NCI-H2196 treated with DMSO at 0.1 percent for 48 hours (cell line): ENCODE results near the gene TBCEL.
"Not testable (repeated sequence)": the region's sequence is repeated elsewhere in the genome, so short reads cannot be mapped to it uniquely, and the experiment has no call there.

Source experiments
- DNase-seq: peaks from one replicate; lab custom pipeline; 2025; ENCODE audit not compliant: unreplicated experiment; lab: John Stamatoyannopoulos, UW

TBCEL gene

DNA sequence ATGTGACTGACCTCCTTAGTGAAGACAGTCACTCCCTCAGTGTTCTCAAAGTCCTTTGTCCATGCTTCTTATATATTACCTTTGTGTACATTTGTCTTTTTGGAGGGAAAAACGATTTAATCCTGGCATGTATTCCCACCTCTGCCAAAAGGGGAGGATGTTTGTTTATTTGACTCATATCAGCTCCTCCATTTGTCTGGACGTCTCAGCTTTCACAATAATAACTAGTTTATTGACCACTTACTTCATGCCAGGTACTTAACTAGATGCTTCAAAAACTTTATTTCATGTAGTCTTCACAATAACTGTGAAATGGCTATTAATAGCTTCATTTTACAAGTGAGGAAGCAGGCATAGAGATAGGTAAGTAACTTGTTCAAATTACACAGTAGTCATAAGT lies 5.3 kb downstream of the TBCEL start:
- DNase-seq, result no peak

DNA sequence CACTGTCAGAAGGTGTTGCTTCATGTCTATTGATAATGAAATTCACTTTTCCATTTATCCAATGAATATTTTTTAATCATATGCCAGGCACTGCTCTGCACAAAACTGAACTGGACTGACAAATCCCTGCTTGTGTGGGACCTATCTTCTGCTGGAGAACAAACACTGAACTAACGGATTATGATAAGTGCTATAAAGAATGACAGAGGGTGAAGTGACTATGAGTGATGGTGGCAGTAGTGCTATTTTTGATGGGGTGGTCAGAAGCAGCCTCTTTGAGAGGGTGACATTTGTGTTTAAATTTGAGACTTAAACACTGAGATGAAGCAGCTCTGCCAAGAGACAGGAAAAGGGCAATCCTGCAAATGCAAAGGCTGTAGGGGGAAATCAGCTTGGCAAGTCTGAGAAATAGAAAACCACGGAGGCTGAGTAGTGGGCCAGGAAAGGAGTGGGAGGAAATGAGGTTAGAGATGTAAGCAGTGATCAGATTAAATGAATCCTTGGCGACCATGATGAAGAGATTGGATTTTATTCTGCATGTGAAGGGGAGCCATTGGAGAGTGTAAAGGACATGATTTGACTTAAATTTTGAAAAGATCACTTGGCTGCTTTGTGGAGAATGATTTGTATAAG lies 6.0 kb downstream of the TBCEL start:
- no peak for DNase-seq

DNA sequence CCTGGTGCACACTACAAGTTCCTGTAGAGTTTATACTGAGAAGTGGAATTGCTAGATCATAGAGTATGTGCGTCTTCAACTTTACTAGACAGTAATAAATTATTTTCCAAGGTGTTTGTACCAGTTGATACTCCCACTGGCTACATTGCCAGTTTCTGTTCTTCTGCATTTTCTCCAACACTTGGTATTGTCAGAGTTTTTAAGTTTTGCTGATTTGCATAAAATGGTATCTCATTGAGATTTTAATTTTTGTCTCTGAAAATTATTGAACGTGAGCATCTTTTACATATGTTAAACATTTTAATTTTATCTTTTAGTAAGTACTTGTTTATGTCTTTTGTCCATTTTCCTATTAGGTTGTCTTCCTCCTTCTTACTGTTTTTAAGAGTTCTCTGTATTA lies 7.3 kb downstream of the TBCEL start:
- no peak for DNase-seq

GRCh38 chr11:121031648-121032047 lies 7.7 kb downstream of the TBCEL start:
- not testable (repeated sequence) for DNase-seq

DNA sequence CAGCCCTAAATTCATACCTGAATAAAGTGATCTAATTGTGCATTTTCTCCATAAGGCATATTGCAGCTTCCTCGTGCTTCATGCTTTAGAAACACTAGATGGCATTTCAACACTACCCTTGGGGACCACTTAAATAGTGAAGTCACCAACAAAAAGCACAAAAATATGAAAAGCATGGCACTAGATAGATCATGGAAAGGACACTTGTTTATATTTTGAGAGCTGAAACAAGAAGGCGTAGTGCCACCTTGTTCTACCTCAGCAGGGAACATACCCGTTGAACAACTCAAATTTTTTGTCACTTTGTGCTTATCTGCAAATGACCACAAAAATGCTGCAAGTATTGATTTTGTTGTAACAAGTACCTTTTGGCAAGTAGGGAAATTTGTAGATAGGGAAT lies 8.6 kb downstream of the TBCEL start:
- no peak for DNase-seq

DNA sequence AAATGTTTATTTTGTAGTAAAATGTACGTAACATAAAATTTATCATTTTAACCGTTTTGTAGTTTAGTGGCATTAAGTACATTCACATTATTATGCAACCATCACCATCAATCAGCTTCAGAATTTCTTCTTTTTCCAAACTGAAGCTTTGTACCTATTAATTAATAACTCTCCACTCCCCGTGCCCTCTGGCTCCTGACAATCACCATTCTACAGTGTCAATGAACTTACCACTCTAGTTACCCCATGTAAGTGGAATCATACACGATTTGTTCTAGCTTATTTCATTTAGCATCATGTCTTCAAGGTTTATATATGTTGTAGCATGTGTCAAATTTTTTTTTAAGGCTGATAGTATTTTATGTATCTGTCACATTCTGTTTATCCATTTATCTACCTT lies 9.7 kb downstream of the TBCEL start:
- DNase-seq, result no peak

GRCh38 chr11:121035169-121035755 lies 11.4 kb downstream of the TBCEL start:
- DNase-seq, result no peak

- no peak for DNase-seq
These were observed 11.9 kb downstream of the TBCEL start for GRCh38 chr11:121035780-121036179.

DNA sequence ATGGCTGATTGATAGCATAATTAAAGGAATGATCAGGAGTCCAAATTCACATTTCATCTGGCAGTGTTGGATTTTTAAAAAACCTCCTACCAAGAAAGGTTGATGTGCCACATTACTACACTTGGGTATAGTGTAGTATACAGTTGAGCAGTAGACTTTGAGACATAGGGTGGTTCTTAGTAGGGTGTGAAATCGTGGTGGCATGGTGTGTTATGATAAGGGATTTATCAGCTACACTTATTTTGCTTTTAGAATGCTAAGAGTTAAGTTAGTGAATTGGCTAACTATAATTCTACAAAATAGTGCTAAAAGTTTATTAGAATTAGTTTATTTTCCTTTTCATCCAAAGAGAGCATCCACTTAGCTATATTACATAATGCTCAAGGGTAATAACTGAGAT lies 13.1 kb downstream of the TBCEL start:
- no peak for DNase-seq

DNA sequence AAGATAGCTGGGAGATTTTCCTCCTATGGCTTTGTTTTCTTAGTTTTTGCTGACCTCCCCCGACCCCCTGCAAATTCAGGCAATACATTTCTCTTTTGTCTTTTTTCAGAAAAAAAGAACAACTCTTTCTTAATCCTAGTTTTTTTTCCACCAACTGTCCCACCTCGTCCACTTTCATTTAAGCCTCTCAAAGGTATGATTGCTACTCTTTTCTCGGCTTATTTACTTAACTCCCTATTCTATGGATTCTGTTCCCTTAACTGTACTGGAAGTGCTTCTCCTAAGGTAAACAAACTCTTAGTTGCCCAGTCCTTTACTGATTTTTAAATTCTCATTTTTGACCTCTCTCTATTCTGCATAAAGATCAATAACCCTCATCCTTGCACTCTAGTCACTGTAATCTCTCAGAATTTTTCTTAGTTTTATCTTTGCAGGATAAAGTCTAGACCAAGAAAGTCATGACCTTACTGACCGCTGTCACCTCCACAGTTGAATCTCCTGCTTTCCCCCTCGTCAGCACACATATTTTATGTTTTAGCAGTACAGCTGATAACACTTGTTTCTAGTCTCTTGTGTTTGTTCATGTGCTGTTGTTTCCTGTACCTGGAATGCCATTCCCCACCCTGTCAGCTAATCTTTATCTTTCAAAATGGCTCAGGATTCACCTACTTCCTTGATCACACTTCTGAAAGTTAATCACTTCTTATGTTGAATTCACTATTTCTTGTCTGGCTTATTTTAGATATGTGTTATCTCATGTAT lies 14.9 kb downstream of the TBCEL start:
- no peak for DNase-seq

DNA sequence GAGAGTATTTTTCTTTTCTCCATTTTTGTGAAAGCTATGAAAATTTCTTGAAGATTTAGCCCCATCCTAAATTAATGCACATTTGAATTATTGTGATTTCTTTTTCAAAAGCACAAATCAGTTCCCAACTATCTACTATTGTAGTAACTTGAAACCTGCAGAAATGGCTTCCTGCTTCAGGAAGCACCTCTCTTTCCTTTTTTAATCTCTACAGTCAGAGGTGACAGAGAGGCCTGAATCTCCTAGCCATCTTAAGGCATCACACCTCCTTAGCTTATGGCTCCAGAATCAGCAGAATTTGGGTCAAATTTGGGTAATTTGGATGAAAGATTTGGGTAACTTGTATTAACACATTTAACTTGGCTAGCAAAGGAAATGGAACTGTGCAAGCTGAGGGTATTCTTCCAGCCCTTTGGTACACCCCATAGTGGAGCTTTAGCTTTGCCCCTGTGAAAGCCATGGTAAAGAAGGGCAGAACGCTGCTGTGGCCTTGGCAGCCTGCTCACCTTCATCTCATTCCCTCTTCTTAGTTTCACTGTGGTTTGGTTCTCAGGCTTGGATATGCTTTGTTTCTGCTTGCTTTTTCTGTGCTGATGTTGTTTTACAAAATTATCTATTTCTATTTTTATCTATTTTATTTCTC lies 16.2 kb downstream of the TBCEL start:
- DNase-seq, result no peak

DNA sequence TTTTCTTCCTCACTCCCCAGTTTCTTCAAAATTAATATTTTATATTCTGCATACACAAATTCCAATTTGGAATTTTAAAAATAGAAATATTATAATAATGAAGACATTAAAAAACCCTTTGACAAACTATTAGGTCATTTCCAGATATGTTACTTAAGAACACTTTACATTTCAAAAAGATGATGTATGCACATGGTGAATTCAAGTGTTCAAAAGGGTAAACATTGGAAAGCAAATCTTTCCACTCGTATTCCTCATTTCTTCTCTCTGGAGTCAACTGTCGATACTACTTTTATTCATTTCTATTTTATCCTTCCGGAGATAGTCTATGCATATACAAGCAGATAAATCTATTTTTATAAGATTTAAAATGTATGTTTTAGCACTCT lies 16.7 kb downstream of the TBCEL start:
- no peak for DNase-seq

GRCh38 chr11:121041072-121041471 lies 17.2 kb downstream of the TBCEL start:
- no peak for DNase-seq

DNA sequence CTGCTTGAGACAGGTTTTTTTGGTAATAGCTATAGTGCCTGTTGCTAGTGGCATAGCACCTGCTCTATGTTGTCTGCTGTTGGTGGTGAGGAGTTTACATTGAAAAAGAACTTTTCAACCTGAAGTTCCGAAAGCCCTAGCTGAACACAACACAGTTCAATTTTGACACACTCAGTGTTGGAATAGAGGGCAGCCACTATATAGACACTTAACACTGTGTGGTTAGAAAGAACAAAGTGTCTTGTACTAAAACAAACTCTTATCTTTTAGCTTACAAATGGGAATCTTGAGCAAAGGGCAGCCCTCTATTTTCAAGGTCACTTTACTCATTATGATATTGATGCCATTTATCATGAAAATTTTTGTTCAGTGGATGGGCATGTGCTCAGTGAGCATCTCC lies 18.4 kb downstream of the TBCEL start:
- DNase-seq, result no peak

GRCh38 chr11:121047926-121048325 lies 24.0 kb downstream of the TBCEL start:
- DNase-seq, result no peak

- no peak for DNase-seq
These were observed 24.7 kb downstream of the TBCEL start for GRCh38 chr11:121048464-121049233.

- DNase-seq, result no peak
These were observed 29.3 kb downstream of the TBCEL start for GRCh38 chr11:121053244-121053643.

DNA sequence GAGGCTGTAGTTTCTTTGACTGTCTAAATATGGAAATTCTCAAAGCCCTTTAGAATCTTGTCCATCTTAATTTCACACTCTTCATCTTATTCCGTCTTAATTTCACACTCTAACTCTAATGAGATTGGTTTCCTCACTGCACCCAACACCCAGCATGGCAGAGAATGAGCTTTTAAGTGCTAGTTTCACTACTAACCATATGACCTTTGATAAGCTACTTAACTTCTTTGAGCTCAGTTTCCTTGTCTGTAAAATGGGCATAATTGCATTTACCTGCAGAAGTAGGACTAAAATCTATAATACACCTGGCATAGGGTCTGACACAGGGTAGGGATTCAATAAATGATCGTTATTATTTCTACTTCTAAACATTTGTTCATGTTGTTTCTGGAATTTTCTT lies 30.4 kb downstream of the TBCEL start:
- DNase-seq, result no peak

DNA sequence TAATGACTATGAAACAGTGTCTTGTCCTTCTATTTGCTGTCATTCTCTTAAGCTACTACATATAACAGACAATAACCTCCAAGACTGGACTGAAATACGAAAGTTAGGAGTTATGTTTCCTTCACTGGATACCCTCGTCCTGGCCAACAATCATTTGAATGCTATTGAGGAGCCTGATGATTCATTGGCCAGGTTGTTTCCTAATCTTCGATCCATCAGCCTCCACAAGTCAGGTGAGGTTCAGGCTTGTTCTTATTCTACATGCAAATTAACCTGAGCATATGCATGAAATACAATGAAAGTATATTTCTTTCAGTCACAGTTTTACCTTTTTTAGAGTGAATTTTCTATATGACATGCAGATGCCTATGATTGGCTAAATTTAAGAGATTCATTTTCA lies 31.2 kb downstream of the TBCEL start:
- DNase-seq, result no peak

DNA sequence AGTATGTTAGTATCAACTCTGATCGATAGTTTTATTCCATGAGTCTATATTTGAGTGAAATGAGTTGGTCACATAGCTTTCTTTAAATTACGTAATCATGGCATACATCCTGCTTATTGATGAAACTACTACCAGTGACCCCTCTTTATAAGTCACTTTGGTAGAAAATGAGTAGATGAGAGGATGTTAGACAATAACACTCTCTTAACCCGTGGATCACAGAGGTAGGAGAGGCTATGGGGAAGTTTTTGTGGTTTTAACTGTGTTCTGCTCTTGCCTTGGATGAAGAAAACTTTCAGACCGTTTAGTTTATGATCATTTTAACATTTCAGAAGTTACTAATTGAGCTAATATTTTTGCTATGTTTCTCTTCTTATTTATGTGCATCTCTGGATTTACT lies 34.0 kb downstream of the TBCEL start:
- no peak for DNase-seq

- no peak for DNase-seq
These were observed 35.0 kb downstream of the TBCEL start for GRCh38 chr11:121058941-121059340.
